IMR-90 (cell line): ENCODE data around the gene GSN. TPM values are rescaled to one million over a fixed set of nuclear protein-coding genes. Genes with fewer than 3 reads are reported as not detected.
A peak's percentile ranks its signal among the peaks of the same experiment; 100 is the strongest.

Experiments
- ATAC-seq: fragments of 200-7000 bp; cut with Tn5 transposase; 2 replicates; pipeline ENCODE4 v1.9.1; 2020; ENCODE audit warnings: low read depth, mild to moderate bottlenecking, moderate library complexity
- BruUV-seq: library from RNA; stranded (reverse); fragments of 400-500 nt; replicated peaks from 2 replicates; lab custom pipeline; 2021; lab: Mats Ljungman, UMichigan
- CTCF ChIA-PET: fragments of 300-600 bp; formaldehyde crosslinking; extraction: SDS; loops from one replicate; lab custom pipeline; 2021; ENCODE audit warnings: antibody characterized with exemption; lab: Yijun Ruan, JAX
- POLR2A ChIA-PET: fragments of 300-600 bp; sonication (Branson Sonifier 250); formaldehyde crosslinking; loops from one replicate; lab custom pipeline; 2022; ENCODE audit warnings: antibody characterized with exemption; ENCODE audit not compliant: unreplicated experiment; lab: Charles Lee
- DNase-seq: peaks from one replicate; pipeline ENCODE4 v3.0.0; 2013
- H2AFZ ChIP-seq: replicated peaks from 2 replicates; pipeline ENCODE3; 2013; ENCODE audit warnings: low read length, mild to moderate bottlenecking; ENCODE audit not compliant: poor library complexity
- H2AK5ac ChIP-seq: 2 replicates; pipeline ENCODE4 v1.6.1; 2013; ENCODE audit warnings: low read depth, low read length, inconsistent platforms
- H2AK9ac ChIP-seq: replicated peaks from 2 replicates; pipeline ENCODE3; 2013; ENCODE audit warnings: mild to moderate bottlenecking, low read depth, low read length, moderate library complexity; ENCODE audit not compliant: poor library complexity
- H2BK120ac ChIP-seq: 2 replicates; pipeline ENCODE4 v1.6.1; 2013; ENCODE audit warnings: low read depth, low read length, inconsistent platforms
- H2BK15ac ChIP-seq: 3 replicates; pipeline ENCODE4 v1.6.1; 2013; ENCODE audit warnings: low read depth, low read length, inconsistent platforms
- H2BK20ac ChIP-seq: 2 replicates; pipeline ENCODE4 v1.6.1; 2013; ENCODE audit warnings: low read depth, mild to moderate bottlenecking, inconsistent platforms, low read length, moderate library complexity
- H2BK5ac ChIP-seq: 2 replicates; pipeline ENCODE4 v1.6.1; 2013; ENCODE audit warnings: mild to moderate bottlenecking, low read depth, low read length, inconsistent platforms; ENCODE audit not compliant: poor library complexity, severe bottlenecking
- H3K14ac ChIP-seq: replicated peaks from 2 replicates; pipeline ENCODE4 v1.6.1; 2013; ENCODE audit warnings: low read depth, low read length, inconsistent platforms
- H3K18ac ChIP-seq: 2 replicates; pipeline ENCODE4 v1.6.1; 2013; ENCODE audit warnings: low read depth, low read length, control low read depth
- H3K23ac ChIP-seq: 2 replicates; pipeline ENCODE4 v1.6.1; 2013; ENCODE audit warnings: low read depth, low read length, inconsistent platforms
- H3K27ac ChIP-seq: 2 replicates; pipeline ENCODE4 v1.5.1; 2013; ENCODE audit warnings: mild to moderate bottlenecking, control low read depth, low read length; ENCODE audit not compliant: insufficient read depth
- H3K27me3 ChIP-seq: 2 replicates; pipeline ENCODE4 v1.6.1; 2013; ENCODE audit warnings: low read length; ENCODE audit not compliant: control insufficient read depth, insufficient read depth
- H3K36me3 ChIP-seq: 2 replicates; pipeline ENCODE4 v1.6.1; 2013; ENCODE audit warnings: low read length, mixed read lengths; ENCODE audit not compliant: control insufficient read depth, insufficient read depth
- H3K4ac ChIP-seq: 2 replicates; pipeline ENCODE4 v1.6.1; 2013; ENCODE audit warnings: low read depth, low read length, inconsistent platforms
- H3K4me1 ChIP-seq: 2 replicates; pipeline ENCODE4 v1.6.1; 2013; ENCODE audit warnings: low read length, mixed read lengths; ENCODE audit not compliant: control insufficient read depth, insufficient read depth
- H3K4me2 ChIP-seq: 2 replicates; pipeline ENCODE4 v1.6.1; 2013; ENCODE audit warnings: low read depth, mild to moderate bottlenecking, control low read depth, low read length, moderate library complexity
- H3K4me3 ChIP-seq: 2 replicates; pipeline ENCODE4 v1.5.1; 2013; ENCODE audit warnings: low read depth, mild to moderate bottlenecking, control low read depth, low read length, moderate library complexity; ENCODE audit not compliant: insufficient read depth
- H3K56ac ChIP-seq: 2 replicates; pipeline ENCODE4 v1.6.1; 2013; ENCODE audit warnings: low read length, inconsistent platforms; ENCODE audit not compliant: insufficient read depth; ENCODE audit errors: extremely low read depth
- H3K79me1 ChIP-seq, 2 experiments: 2 replicates each; pipeline ENCODE4 v1.6.1; 2013; ENCODE audit warnings: low read length in 2 of 2, inconsistent platforms in 1 of 2, low read depth in 1 of 2
- H3K9ac ChIP-seq: 2 replicates; pipeline ENCODE4 v1.6.1; 2013; ENCODE audit warnings: low read depth, low read length, control low read depth
- H3K9me1 ChIP-seq: 2 replicates; pipeline ENCODE4 v1.6.1; 2013; ENCODE audit warnings: low read length, inconsistent platforms; ENCODE audit not compliant: insufficient read depth
- H3K9me3 ChIP-seq: 2 replicates; pipeline ENCODE4 v1.6.1; 2013; ENCODE audit warnings: low read length; ENCODE audit not compliant: control insufficient read depth, insufficient read depth
- H4K20me1 ChIP-seq: 2 replicates; pipeline ENCODE4 v1.6.1; 2013; ENCODE audit warnings: low read length, inconsistent platforms; ENCODE audit not compliant: insufficient read depth
- H4K5ac ChIP-seq: 2 replicates; pipeline ENCODE4 v1.6.1; 2013; ENCODE audit warnings: mild to moderate bottlenecking, low read depth, low read length, control low read depth
- H4K8ac ChIP-seq, 2 experiments: 2 replicates each; pipeline ENCODE4 v1.6.1; 2013; ENCODE audit warnings: low read depth in 2 of 2, low read length in 2 of 2, control low read depth in 1 of 2, inconsistent platforms in 1 of 2
- H4K91ac ChIP-seq: 2 replicates; pipeline ENCODE4 v1.6.1; 2013; ENCODE audit warnings: low read depth, low read length, inconsistent platforms; ENCODE audit not compliant: insufficient read depth
- BHLHE40 ChIP-seq: fragments of 150-350 bp; IDR thresholded peaks from 2 replicates; pipeline ENCODE4 v1.6.1; 2016; ENCODE audit warnings: mild to moderate bottlenecking, low read depth, low read length
- CEBPB ChIP-seq: IDR thresholded peaks from 2 replicates; pipeline ENCODE4 v1.6.1; 2012; ENCODE audit warnings: low read depth, low read length, improper control_type of control experiment
- CHD1 ChIP-seq: IDR thresholded peaks from 2 replicates; pipeline ENCODE4 v1.6.1; 2012; ENCODE audit warnings: low read depth, low read length, improper control_type of control experiment
- MAFK ChIP-seq: IDR thresholded peaks from 2 replicates; pipeline ENCODE4 v1.6.1; 2012; ENCODE audit warnings: low read depth, low read length, improper control_type of control experiment
- MXI1 ChIP-seq: IDR thresholded peaks from 2 replicates; pipeline ENCODE4 v1.6.1; 2012; ENCODE audit warnings: low read depth, mild to moderate bottlenecking, low read length, moderate library complexity, borderline replicate concordance
- NFE2L2 ChIP-seq: fragments of 150-350 bp; IDR thresholded peaks from 2 replicates; pipeline ENCODE4 v1.6.1; 2016; ENCODE audit warnings: low read depth, mild to moderate bottlenecking, low read length
- POLR2A ChIP-seq: IDR thresholded peaks from 2 replicates; pipeline ENCODE4 v1.6.1; 2012; ENCODE audit warnings: mild to moderate bottlenecking, low read depth, low read length
- RAD21 ChIP-seq: IDR thresholded peaks from 2 replicates; pipeline ENCODE4 v1.6.1; 2012; ENCODE audit warnings: low read length, improper control_type of control experiment
- RCOR1 ChIP-seq: IDR thresholded peaks from 2 replicates; pipeline ENCODE4 v1.6.1; 2012; ENCODE audit warnings: mild to moderate bottlenecking, low read length, improper control_type of control experiment; ENCODE audit not compliant: insufficient replicate concordance
- RFX5 ChIP-seq: IDR thresholded peaks from 2 replicates; pipeline ENCODE4 v1.8.0; 2012; ENCODE audit warnings: low read depth, mild to moderate bottlenecking, low read length, moderate library complexity
- SMC3 ChIP-seq: fragments of 150-350 bp; IDR thresholded peaks from 2 replicates; pipeline ENCODE4 v1.6.1; 2016; ENCODE audit warnings: low read depth, mild to moderate bottlenecking, antibody characterized with exemption, low read length, moderate library complexity
- WGBS, 2 experiments: methylation state at CpG; one replicate each; pipeline versions ENCODE4 v1.1.5 to v1.1.7; 2013; ENCODE audit warnings: missing lambda C conversion rate in 2 of 2; ENCODE audit not compliant: insufficient read length in 1 of 2; ENCODE audit errors: extremely low coverage in 2 of 2; 5-methylcytosine and 5-hydroxymethylcytosine counted together
- dilution Hi-C: fragments of 300-500 bp; cut with HindIII; formaldehyde crosslinking; loops from one replicate; pipeline ENCODE4 v1.14.3; 2018; ENCODE audit warnings: low sequenced_read_pairs; ENCODE audit not compliant: unreplicated experiment
- in situ Hi-C: fragments of 300-500 bp; cut with MboI; formaldehyde crosslinking; loops from 3 replicates; pipeline ENCODE4 v1.14.3; 2019; ENCODE audit warnings: low sequenced_read_pairs, inconsistent platforms, mixed read lengths
- intact Hi-C: fragments of 100-400 bp; cut with micrococcal nuclease; formaldehyde crosslinking; loops from 2 replicates; pipeline ENCODE4 v1.10.0; 2022
- polyA plus RNA-seq, 3 experiments: library from polyadenylated mRNA; depleted of rRNA; stranded (reverse); fragments of >200 nt; gene quantifications; 2 replicates each; pipeline ENCODE4 v1.2.3, GENCODE V29; 2012; ENCODE audit warnings: low replicate concordance in 1 of 3
- total RNA-seq: library from RNA; depleted of rRNA; stranded (reverse); fragments of >200 nt; gene quantifications from 2 replicates; pipeline ENCODE4 v1.2.3, GENCODE V29; 2012
- TF ChIP-seq, protein P1 (sequence below): conservative IDR thresholded peaks from 2 replicates; pipeline ENCODE4 v1.5.1; 2012; ENCODE audit warnings: mild to moderate bottlenecking, low read depth, low read length, improper control_type of control experiment
- TF ChIP-seq, protein P2 (sequence below): fragments of 150-350 bp; IDR thresholded peaks from 2 replicates; pipeline ENCODE4 v1.6.1; 2016; ENCODE audit warnings: low read depth, mild to moderate bottlenecking, low read length, moderate library complexity, borderline replicate concordance
- TF ChIP-seq, protein P3 (sequence below): fragments of 150-350 bp; IDR thresholded peaks from 2 replicates; pipeline ENCODE4 v1.6.1; 2017; ENCODE audit warnings: mild to moderate bottlenecking, antibody characterized with exemption, low read length, low read depth

The GSN gene
- total and polyA plus RNA-seq, 2 of the 4 experiments (the other 2 are of a cell fraction): 495 to 547 TPM

DNA sequence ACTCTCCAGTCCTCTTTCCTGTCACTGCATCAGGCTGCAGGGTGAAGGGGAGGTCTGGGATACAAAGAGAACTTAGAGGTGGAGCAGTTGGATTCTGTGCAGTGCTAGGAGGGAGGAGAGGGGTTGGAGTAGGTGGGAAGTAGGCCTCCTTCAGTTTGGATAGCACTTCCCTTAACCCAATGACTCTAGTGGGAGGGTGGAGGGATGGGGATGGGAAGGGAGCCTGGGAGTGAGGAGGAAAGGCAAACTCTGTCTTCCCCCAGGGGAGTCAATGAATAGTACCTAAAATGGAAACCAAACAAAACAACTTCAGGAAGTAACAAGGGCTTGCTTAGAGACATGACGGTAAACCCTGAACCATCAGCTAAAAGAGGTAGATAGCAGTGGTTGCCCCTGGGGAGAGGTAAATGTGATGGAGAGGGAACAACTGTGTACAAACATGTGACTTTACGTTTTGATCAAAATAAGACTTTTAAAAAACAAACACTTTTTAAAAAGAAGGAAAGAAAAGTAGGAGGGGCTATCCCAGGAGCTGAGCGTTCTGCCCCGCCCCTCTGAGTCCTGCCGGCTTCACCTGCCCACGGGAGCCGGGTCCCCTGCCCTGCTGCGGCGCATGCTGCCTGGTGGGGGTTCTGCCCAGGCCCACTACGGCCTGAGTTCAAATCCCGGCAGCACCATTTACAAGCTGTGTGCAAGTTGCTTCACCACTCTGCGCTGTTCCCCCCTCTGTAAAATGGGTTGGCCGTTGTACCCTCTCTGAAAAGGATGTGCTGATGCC, 30.9 kb downstream of the GSN start:
- Histone ChIP-seq H3K23ac (peak overlapping the region; percentile 69; the same call in 1 of the 2 replicates), H3K18ac (no peak overlapping the region), H3K4me2 (peak overlapping the region; percentile 43; the same call in 1 of the 2 replicates), H3K36me3 (peaks cover 45% of the 10 kb centered on the region), H2AFZ (peak overlapping the region; percentile 75), H3K14ac (peak overlapping the region; percentile 46; the same call in 1 of the 2 replicates), H3K27me3 (no peaks in the 10 kb centered on the region), H3K4me1 (peaks cover 15% of the 10 kb centered on the region; the same call in 1 of the 2 replicates), H3K9ac (no peak overlapping the region), H4K20me1 (peaks cover 24% of the 10 kb centered on the region; the same call in 1 of the 2 replicates), H2BK5ac (no peak overlapping the region), H4K8ac (peak overlapping the region in 1 of 2 experiments; percentile 40; a peak in 1 of 4 replicates), H4K5ac (no peak overlapping the region; the same call in 1 of the 2 replicates), H2BK15ac (no peak overlapping the region; the same call in 2 of the 3 replicates), H3K27ac (no peak overlapping the region; the same call in none of the 2 replicates), H2BK20ac (no peak overlapping the region), H3K56ac (no peak overlapping the region), H3K79me1 (peaks cover 47 to 85% of the 10 kb centered on the region in 2 experiments), H2AK9ac (peak overlapping the region; percentile 70), H3K9me1 (peaks cover 29% of the 10 kb centered on the region; the same call in 1 of the 2 replicates), H4K91ac (no peak overlapping the region), H3K9me3 (no peaks in the 10 kb centered on the region), H2BK120ac (peak overlapping the region; percentile 49), H3K4ac (peak overlapping the region; percentile 44), H2AK5ac (peak overlapping the region; percentile 13; the same call in 1 of the 2 replicates), H3K4me3 (no peak overlapping the region)
- no TSS peak for BruUV-seq
- DNase-seq: no peak
- WGBS, 2 experiments: 68% methylated on average over 10 of the region's 13 CpGs; no CpG with 5 or more reads in 1 of the 2 experiments
- POLR2A ChIA-PET: interaction anchor here (0.6 kb wide), 1 partner anchor 101 kb away, joined by 5 read pairs; no protein-coding TSS in a partner anchor
- peak; percentile 4; the same call in 1 of the 2 replicates for ATAC-seq
- in situ Hi-C loops (no loop called here), dilution Hi-C loops (no loop called here), intact Hi-C loops (no loop called here)
- CTCF ChIA-PET: no interaction called here
- TF ChIP-seq, protein P1, sequence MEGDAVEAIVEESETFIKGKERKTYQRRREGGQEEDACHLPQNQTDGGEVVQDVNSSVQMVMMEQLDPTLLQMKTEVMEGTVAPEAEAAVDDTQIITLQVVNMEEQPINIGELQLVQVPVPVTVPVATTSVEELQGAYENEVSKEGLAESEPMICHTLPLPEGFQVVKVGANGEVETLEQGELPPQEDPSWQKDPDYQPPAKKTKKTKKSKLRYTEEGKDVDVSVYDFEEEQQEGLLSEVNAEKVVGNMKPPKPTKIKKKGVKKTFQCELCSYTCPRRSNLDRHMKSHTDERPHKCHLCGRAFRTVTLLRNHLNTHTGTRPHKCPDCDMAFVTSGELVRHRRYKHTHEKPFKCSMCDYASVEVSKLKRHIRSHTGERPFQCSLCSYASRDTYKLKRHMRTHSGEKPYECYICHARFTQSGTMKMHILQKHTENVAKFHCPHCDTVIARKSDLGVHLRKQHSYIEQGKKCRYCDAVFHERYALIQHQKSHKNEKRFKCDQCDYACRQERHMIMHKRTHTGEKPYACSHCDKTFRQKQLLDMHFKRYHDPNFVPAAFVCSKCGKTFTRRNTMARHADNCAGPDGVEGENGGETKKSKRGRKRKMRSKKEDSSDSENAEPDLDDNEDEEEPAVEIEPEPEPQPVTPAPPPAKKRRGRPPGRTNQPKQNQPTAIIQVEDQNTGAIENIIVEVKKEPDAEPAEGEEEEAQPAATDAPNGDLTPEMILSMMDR: no peak
- no peak for TF ChIP-seq NFE2L2
- TF ChIP-seq, protein P2, sequence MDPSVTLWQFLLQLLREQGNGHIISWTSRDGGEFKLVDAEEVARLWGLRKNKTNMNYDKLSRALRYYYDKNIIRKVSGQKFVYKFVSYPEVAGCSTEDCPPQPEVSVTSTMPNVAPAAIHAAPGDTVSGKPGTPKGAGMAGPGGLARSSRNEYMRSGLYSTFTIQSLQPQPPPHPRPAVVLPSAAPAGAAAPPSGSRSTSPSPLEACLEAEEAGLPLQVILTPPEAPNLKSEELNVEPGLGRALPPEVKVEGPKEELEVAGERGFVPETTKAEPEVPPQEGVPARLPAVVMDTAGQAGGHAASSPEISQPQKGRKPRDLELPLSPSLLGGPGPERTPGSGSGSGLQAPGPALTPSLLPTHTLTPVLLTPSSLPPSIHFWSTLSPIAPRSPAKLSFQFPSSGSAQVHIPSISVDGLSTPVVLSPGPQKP: no peak
- no peak for TF ChIP-seq POLR2A
- TF ChIP-seq CHD1: no peak
- no peak for TF ChIP-seq BHLHE40
- no peak for TF ChIP-seq SMC3
- TF ChIP-seq MAFK: no peak
- no peak for TF ChIP-seq RAD21
- no peak for TF ChIP-seq RCOR1
- TF ChIP-seq, protein P3, sequence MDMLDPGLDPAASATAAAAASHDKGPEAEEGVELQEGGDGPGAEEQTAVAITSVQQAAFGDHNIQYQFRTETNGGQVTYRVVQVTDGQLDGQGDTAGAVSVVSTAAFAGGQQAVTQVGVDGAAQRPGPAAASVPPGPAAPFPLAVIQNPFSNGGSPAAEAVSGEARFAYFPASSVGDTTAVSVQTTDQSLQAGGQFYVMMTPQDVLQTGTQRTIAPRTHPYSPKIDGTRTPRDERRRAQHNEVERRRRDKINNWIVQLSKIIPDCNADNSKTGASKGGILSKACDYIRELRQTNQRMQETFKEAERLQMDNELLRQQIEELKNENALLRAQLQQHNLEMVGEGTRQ: no peak
- TF ChIP-seq RFX5: no peak
- TF ChIP-seq CEBPB: no peak
- no peak for TF ChIP-seq MXI1
